Measurements from ENCODE around the gene RAB4A.

DNA sequence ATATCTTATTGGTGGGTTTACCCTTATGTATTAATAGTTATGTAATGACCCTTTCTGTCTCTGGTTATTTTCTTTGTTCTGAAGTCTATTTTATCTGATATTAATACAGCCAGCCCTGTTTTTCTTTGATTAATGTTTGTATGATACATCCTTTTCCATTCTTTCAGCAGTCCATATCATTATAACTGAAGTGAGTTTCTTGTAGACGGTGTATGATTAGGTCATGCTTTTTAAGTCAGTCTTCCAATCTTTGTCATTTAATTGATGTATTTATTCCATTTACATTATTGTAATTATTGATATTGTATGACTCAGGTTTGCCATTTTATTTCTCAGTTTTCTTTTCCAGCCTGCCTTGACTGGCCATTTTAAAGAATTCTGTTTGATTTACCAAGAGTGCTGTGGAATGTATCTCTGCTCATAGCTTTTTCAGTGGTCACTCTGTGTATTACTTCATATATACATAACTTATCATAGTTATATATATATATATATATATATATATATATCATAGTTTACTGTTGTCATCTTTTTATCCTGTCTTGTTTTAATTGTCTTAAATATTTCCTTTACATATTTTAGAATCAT is 10.5 kb downstream of the RAB4A start:
- TF ChIP-seq, protein P1, sequence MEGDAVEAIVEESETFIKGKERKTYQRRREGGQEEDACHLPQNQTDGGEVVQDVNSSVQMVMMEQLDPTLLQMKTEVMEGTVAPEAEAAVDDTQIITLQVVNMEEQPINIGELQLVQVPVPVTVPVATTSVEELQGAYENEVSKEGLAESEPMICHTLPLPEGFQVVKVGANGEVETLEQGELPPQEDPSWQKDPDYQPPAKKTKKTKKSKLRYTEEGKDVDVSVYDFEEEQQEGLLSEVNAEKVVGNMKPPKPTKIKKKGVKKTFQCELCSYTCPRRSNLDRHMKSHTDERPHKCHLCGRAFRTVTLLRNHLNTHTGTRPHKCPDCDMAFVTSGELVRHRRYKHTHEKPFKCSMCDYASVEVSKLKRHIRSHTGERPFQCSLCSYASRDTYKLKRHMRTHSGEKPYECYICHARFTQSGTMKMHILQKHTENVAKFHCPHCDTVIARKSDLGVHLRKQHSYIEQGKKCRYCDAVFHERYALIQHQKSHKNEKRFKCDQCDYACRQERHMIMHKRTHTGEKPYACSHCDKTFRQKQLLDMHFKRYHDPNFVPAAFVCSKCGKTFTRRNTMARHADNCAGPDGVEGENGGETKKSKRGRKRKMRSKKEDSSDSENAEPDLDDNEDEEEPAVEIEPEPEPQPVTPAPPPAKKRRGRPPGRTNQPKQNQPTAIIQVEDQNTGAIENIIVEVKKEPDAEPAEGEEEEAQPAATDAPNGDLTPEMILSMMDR (IDR thresholded peaks at IDR 0.05), result no peak
- TF ChIP-seq POLR2A (IDR thresholded peaks at IDR 0.05), result no peak

All from uterus (tissue), 2 donors.